H9 (cell line): ENCODE results near the gene MEF2A. TPM values are rescaled to one million over a fixed set of nuclear protein-coding genes. Genes with fewer than 3 reads are reported as not detected.

Source experiments
- DNase-seq: peaks from one replicate; pipeline ENCODE4 v3.0.0-alpha.2; 2017
- H2AFZ ChIP-seq: one replicate; pipeline ENCODE4 v1.6.1; 2013; ENCODE audit warnings: mild to moderate bottlenecking, low read length, control low read depth, moderate library complexity
- H2AK5ac ChIP-seq: 2 replicates; pipeline ENCODE4 v1.6.1; 2013; ENCODE audit warnings: low read length, control low read depth, mixed read lengths; ENCODE audit not compliant: insufficient read length
- H2BK120ac ChIP-seq: one replicate; pipeline ENCODE4 v1.6.1; 2013; ENCODE audit warnings: low read depth, mild to moderate bottlenecking, low read length, control low read depth, inconsistent platforms; ENCODE audit not compliant: poor library complexity, severe bottlenecking
- H2BK12ac ChIP-seq: 2 replicates; pipeline ENCODE4 v1.6.1; 2013; ENCODE audit warnings: low read length, control low read depth, mixed read lengths, low read depth; ENCODE audit not compliant: insufficient read length
- H2BK15ac ChIP-seq: 2 replicates; pipeline ENCODE4 v1.6.1; 2013; ENCODE audit warnings: low read depth, low read length, control low read depth
- H2BK20ac ChIP-seq: one replicate; pipeline ENCODE4 v1.6.1; 2013; ENCODE audit warnings: low read depth, mild to moderate bottlenecking, low read length, control low read depth, inconsistent platforms; ENCODE audit not compliant: poor library complexity, severe bottlenecking
- H2BK5ac ChIP-seq: 2 replicates; pipeline ENCODE4 v1.6.1; 2013; ENCODE audit warnings: low read length, control low read depth, mixed read lengths; ENCODE audit not compliant: insufficient read length
- H3K14ac ChIP-seq: 2 replicates; pipeline ENCODE4 v1.6.1; 2013; ENCODE audit warnings: low read length, control low read depth; ENCODE audit not compliant: insufficient read depth
- H3K18ac ChIP-seq: 2 replicates; pipeline ENCODE4 v1.6.1; 2013; ENCODE audit warnings: low read depth, mild to moderate bottlenecking, mixed read lengths, low read length, control low read depth; ENCODE audit not compliant: insufficient read length
- H3K23ac ChIP-seq: 2 replicates; pipeline ENCODE4 v1.6.1; 2013; ENCODE audit warnings: low read length, control low read depth, mixed read lengths, low read depth; ENCODE audit not compliant: insufficient read length
- H3K23me2 ChIP-seq: 2 replicates; pipeline ENCODE4 v1.6.1; 2013; ENCODE audit warnings: low read depth, mild to moderate bottlenecking, mixed read lengths, low read length, control low read depth; ENCODE audit not compliant: insufficient read length, poor library complexity, severe bottlenecking
- H3K27ac ChIP-seq: 2 replicates; pipeline ENCODE4 v1.5.1; 2013; ENCODE audit warnings: low read length, control low read depth, mixed read lengths, low read depth; ENCODE audit not compliant: insufficient read length
- H3K27me3 ChIP-seq: 2 replicates; pipeline ENCODE4 v1.6.1; 2013; ENCODE audit warnings: low read length, control low read depth, inconsistent platforms; ENCODE audit not compliant: insufficient read depth
- H3K4ac ChIP-seq: 2 replicates; pipeline ENCODE4 v1.6.1; 2013; ENCODE audit warnings: low read depth, mild to moderate bottlenecking, control low read depth, inconsistent platforms, low read length, moderate library complexity
- H3K4me1 ChIP-seq: 2 replicates; pipeline ENCODE4 v1.6.1; 2013; ENCODE audit warnings: low read length, control low read depth, inconsistent platforms; ENCODE audit not compliant: insufficient read depth
- H3K4me2 ChIP-seq: 2 replicates; pipeline ENCODE4 v1.6.1; 2013; ENCODE audit warnings: low read length, control low read depth, mixed read lengths; ENCODE audit not compliant: insufficient read length, insufficient read depth
- H3K56ac ChIP-seq: 2 replicates; pipeline ENCODE4 v1.6.1; 2013; ENCODE audit warnings: low read depth, mild to moderate bottlenecking, mixed read lengths, low read length, control low read depth; ENCODE audit not compliant: insufficient read length
- H3K79me1 ChIP-seq: 2 replicates; pipeline ENCODE4 v1.6.1; 2013; ENCODE audit warnings: low read depth, mild to moderate bottlenecking, moderate library complexity, low read length, control low read depth, inconsistent platforms; ENCODE audit not compliant: insufficient read depth, poor library complexity, severe bottlenecking
- H3K79me2 ChIP-seq: 2 replicates; pipeline ENCODE4 v1.6.1; 2013; ENCODE audit warnings: low read length, control low read depth, inconsistent platforms; ENCODE audit not compliant: insufficient read depth
- H3K9ac ChIP-seq: 2 replicates; pipeline ENCODE4 v1.6.1; 2013; ENCODE audit warnings: low read length, control low read depth, mixed read lengths; ENCODE audit not compliant: insufficient read length; ENCODE audit errors: extremely low read depth
- H3K9me3 ChIP-seq: one replicate; pipeline ENCODE4 v1.6.1; 2013; ENCODE audit warnings: low read depth, low read length, inconsistent platforms; ENCODE audit not compliant: control insufficient read depth
- H3T11ph ChIP-seq: one replicate; pipeline ENCODE4 v1.6.1; 2013; ENCODE audit warnings: mild to moderate bottlenecking, low read length, control low read depth, inconsistent platforms
- H4K20me1 ChIP-seq: one replicate; pipeline ENCODE4 v1.6.1; 2013; ENCODE audit not compliant: control insufficient read depth, insufficient read length, insufficient read depth
- H4K5ac ChIP-seq: 2 replicates; pipeline ENCODE4 v1.6.1; 2013; ENCODE audit warnings: low read depth, mild to moderate bottlenecking, mixed read lengths, low read length, control low read depth; ENCODE audit not compliant: insufficient read length
- H4K8ac ChIP-seq: replicated peaks from 2 replicates; pipeline ENCODE4 v1.6.1; 2013; ENCODE audit warnings: low read length, control low read depth, mixed read lengths, low read depth; ENCODE audit not compliant: insufficient read length
- H4K91ac ChIP-seq: 2 replicates; pipeline ENCODE4 v1.6.1; 2013; ENCODE audit warnings: low read depth, mild to moderate bottlenecking, moderate library complexity, mixed read lengths, low read length, control low read depth; ENCODE audit not compliant: insufficient read length
- H3K27ac Mint-ChIP-seq, 3 experiments: 2 replicates in 2 of 3; 3 replicates in 1 of 3; pipeline ENCODE4 v1.8.0; 2020 to 2021; ENCODE audit warnings: mixed read lengths in 3 of 3, mild to moderate bottlenecking in 1 of 3, moderate library complexity in 1 of 3
- H3K27me3 Mint-ChIP-seq: 2 replicates; pipeline ENCODE4 v1.8.0; 2021; ENCODE audit warnings: low read depth, mild to moderate bottlenecking, moderate library complexity, mixed read lengths
- H3K36me3 Mint-ChIP-seq, 3 experiments: 2 replicates in 2 of 3; 3 replicates in 1 of 3; pipeline ENCODE4 v1.8.0; 2020 to 2021; ENCODE audit warnings: low read depth in 3 of 3, mixed read lengths in 3 of 3; ENCODE audit not compliant: insufficient read depth in 1 of 3
- H3K4me1 Mint-ChIP-seq, 2 experiments: 2 replicates each; pipeline ENCODE4 v1.8.0; 2020; ENCODE audit warnings: mixed read lengths in 2 of 2
- H3K4me3 Mint-ChIP-seq, 2 experiments: 2 replicates in 1 of 2; 3 replicates in 1 of 2; pipeline ENCODE4 v1.8.0; 2020 to 2021; ENCODE audit warnings: mild to moderate bottlenecking in 2 of 2, mixed read lengths in 2 of 2, moderate library complexity in 1 of 2
- H3K9me3 Mint-ChIP-seq, 2 experiments: 2 replicates in 1 of 2; 3 replicates in 1 of 2; pipeline ENCODE4 v1.8.0; 2020; ENCODE audit warnings: mild to moderate bottlenecking in 2 of 2, mixed read lengths in 2 of 2, moderate library complexity in 1 of 2
- CTCF ChIP-seq: fragments of 200-600 bp; sonication (generic); conservative IDR thresholded peaks from 3 replicates; pipeline ENCODE4 v1.8.0; 2021; ENCODE audit warnings: antibody characterized with exemption, mild to moderate bottlenecking
- WGBS: extraction: QIAGEN DNeasy Blood & Tissue Kit; methylation state at CpG from one replicate; pipeline ENCODE4 v1.1.7; 2013; ENCODE audit warnings: missing lambda C conversion rate, low lambda C conversion rate, mixed read lengths; ENCODE audit not compliant: insufficient read length; ENCODE audit errors: extremely low coverage; 5-methylcytosine and 5-hydroxymethylcytosine counted together
- total RNA-seq: library from RNA; stranded (reverse); gene quantifications from 2 replicates; pipeline ENCODE4 v1.2.1, GENCODE V29; 2021

Gene MEF2A
- total RNA-seq, 1 experiment from 2014 or later, result 20.7 TPM

GRCh38 chr15:99613481-99613880 lies 47.7 kb downstream of the MEF2A start:
- no peak overlapping the region for H2BK20ac ChIP-seq

More at GRCh38 chr15:99613481-99613880, 47.7 kb downstream of the MEF2A start:
- Histone ChIP-seq H2BK120ac (no peak overlapping the region), H4K5ac (no peak overlapping the region), H4K20me1 (no peaks in the 10 kb centered on the region), H4K8ac (no peak overlapping the region), H3K4me2 (no peak overlapping the region), H2AFZ (no peak overlapping the region), H2AK5ac (no peak overlapping the region), H3K9me3 (no peaks in the 10 kb centered on the region), H3K27ac (no peak overlapping the region), H2BK15ac (no peak overlapping the region), H3T11ph (no peak overlapping the region), H3K4me1 (peaks cover 4% of the 10 kb centered on the region; the same call in 1 of the 2 replicates), H3K4ac (no peak overlapping the region), H3K9ac (no peak overlapping the region), H3K79me1 (peaks cover 3% of the 10 kb centered on the region), H3K56ac (no peak overlapping the region), H3K14ac (no peak overlapping the region), H3K27me3 (no peaks in the 10 kb centered on the region), H2BK5ac (no peak overlapping the region), H3K79me2 (peaks cover 3% of the 10 kb centered on the region; the same call in 1 of the 2 replicates), H2BK12ac (no peak overlapping the region), H3K23me2 (no peaks in the 10 kb centered on the region), H4K91ac (no peak overlapping the region), H3K23ac (no peak overlapping the region), H3K18ac (no peak overlapping the region)
- Mint-ChIP-seq H3K4me3 (no peak overlapping the region), H3K36me3 (no peaks in the 10 kb centered on the region; a peak in 1 of 7 replicates), H3K4me1 (peaks cover 29 to 35% of the 10 kb centered on the region in 2 experiments), H3K9me3 (no peaks in the 10 kb centered on the region), H3K27ac (peak overlapping the region in 2 of 3 experiments; percentile 18 to 20; a peak in 1 of 7 replicates), H3K27me3 (no peaks in the 10 kb centered on the region)
- no peak for DNase-seq
- TF ChIP-seq CTCF, result no peak
- no CpG with 5 or more reads among the region's 3 CpGs for WGBS
